ENCODE data around the gene CYB5D1. TPM values are rescaled to one million over a fixed set of nuclear protein-coding genes. Genes with fewer than 3 reads are reported as not detected.
A peak's percentile ranks its signal among the peaks of the same experiment; 100 is the strongest.

CYB5D1 gene
- total RNA-seq, 1 experiment from 2014 or later, result 18.0 TPM

DNA sequence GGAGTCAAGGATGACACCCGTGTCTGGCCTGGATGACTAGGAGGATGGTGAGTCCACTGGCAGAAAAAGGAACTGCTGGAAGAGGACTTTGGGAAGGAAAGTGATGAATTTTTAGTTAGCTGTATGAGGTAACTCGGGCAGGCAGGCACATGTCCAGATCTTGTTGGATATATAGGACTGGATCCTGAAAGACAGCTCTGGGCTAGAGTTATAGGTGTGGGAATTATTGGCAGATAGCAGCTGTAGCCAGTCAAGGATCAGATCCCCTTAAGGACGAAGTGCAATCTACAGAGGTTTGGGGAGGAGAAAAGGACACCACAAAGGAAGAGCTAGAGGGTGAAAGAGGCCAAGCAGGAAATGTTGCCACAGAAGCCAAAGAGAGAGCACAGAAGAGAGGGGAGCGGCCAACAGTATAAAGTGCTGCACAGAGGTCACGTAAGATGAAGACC is 10.1 kb downstream of the CYB5D1 start:
- Histone ChIP-seq H3K14ac (ENCODE audit: insufficient read depth, low read length) (no peak overlapping the region), H3K27ac (ENCODE audit: insufficient read length, low read depth, low read length) (no peak overlapping the region), H2BK120ac (ENCODE audit: low read depth, low read length, poor library complexity, severe bottlenecking) (no peak overlapping the region), H2AK5ac (ENCODE audit: insufficient read length, low read length) (no peak overlapping the region), H2AFZ (ENCODE audit: low read length) (no peak overlapping the region), H3K4ac (ENCODE audit: low read depth, low read length) (no peak overlapping the region), H4K20me1 (ENCODE audit: control insufficient read depth, insufficient read depth, insufficient read length) (no peaks in the 10 kb centered on the region), H3K9me3 (ENCODE audit: control insufficient read depth, low read depth, low read length) (no peaks in the 10 kb centered on the region), H2BK5ac (ENCODE audit: insufficient read length, low read length) (no peak overlapping the region), H3K4me2 (ENCODE audit: insufficient read depth, insufficient read length, low read length) (no peak overlapping the region), H3K79me2 (ENCODE audit: insufficient read depth, low read length) (no peaks in the 10 kb centered on the region), H4K8ac (replicated peaks; ENCODE audit: insufficient read length, low read depth, low read length) (no peak overlapping the region), H3K79me1 (ENCODE audit: insufficient read depth, low read depth, low read length, poor library complexity, severe bottlenecking) (no peaks in the 10 kb centered on the region), H3K23ac (ENCODE audit: insufficient read length, low read depth, low read length) (no peak overlapping the region), H4K91ac (ENCODE audit: insufficient read length, low read depth, low read length) (no peak overlapping the region), H2BK15ac (ENCODE audit: low read depth, low read length) (no peak overlapping the region), H3K23me2 (ENCODE audit: insufficient read length, low read depth, low read length, poor library complexity, severe bottlenecking) (no peaks in the 10 kb centered on the region), H3K27me3 (ENCODE audit: insufficient read depth, low read length) (no peaks in the 10 kb centered on the region), H3K18ac (ENCODE audit: insufficient read length, low read depth, low read length) (no peak overlapping the region), H3K4me1 (ENCODE audit: insufficient read depth, low read length) (no peaks in the 10 kb centered on the region), H3K9ac (ENCODE audit: extremely low read depth, insufficient read length, low read length) (no peak overlapping the region), H4K5ac (ENCODE audit: insufficient read length, low read depth, low read length) (no peak overlapping the region), H2BK12ac (ENCODE audit: insufficient read length, low read depth, low read length) (no peak overlapping the region), H2BK20ac (ENCODE audit: low read depth, low read length, poor library complexity, severe bottlenecking) (no peak overlapping the region), H3T11ph (ENCODE audit: low read length) (no peak overlapping the region), H3K56ac (ENCODE audit: insufficient read length, low read depth, low read length) (no peak overlapping the region)
- Mint-ChIP-seq H3K36me3 (ENCODE audit: insufficient read depth in 1 of 3, low read depth in 3 of 3) (peaks cover 3 to 27% (median 12%) of the 10 kb centered on the region in 3 experiments; a peak in 6 of 7 replicates), H3K27ac (peak overlapping the region in 1 of 3 experiments; percentile 6; a peak in 1 of 7 replicates), H3K4me1 (peaks cover 4% of the 10 kb centered on the region in 2 experiments), H3K9me3 (no peaks in the 10 kb centered on the region), H3K4me3 (no peak overlapping the region), H3K27me3 (ENCODE audit: low read depth) (no peaks in the 10 kb centered on the region)
- no peak for DNase-seq
- WGBS (ENCODE audit: extremely low coverage, insufficient read length, low lambda C conversion rate), result no CpG with 5 or more reads among the region's 5 CpGs
- TF ChIP-seq, protein P1, sequence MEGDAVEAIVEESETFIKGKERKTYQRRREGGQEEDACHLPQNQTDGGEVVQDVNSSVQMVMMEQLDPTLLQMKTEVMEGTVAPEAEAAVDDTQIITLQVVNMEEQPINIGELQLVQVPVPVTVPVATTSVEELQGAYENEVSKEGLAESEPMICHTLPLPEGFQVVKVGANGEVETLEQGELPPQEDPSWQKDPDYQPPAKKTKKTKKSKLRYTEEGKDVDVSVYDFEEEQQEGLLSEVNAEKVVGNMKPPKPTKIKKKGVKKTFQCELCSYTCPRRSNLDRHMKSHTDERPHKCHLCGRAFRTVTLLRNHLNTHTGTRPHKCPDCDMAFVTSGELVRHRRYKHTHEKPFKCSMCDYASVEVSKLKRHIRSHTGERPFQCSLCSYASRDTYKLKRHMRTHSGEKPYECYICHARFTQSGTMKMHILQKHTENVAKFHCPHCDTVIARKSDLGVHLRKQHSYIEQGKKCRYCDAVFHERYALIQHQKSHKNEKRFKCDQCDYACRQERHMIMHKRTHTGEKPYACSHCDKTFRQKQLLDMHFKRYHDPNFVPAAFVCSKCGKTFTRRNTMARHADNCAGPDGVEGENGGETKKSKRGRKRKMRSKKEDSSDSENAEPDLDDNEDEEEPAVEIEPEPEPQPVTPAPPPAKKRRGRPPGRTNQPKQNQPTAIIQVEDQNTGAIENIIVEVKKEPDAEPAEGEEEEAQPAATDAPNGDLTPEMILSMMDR (conservative IDR thresholded peaks at IDR 0.05), result no peak
